Naive thymus-derived CD8-positive, alpha-beta T cell (primary cell): ENCODE results near the gene ARR3. TPM values are rescaled to one million over a fixed set of nuclear protein-coding genes. Genes with fewer than 3 reads are reported as not detected.
A peak's percentile ranks its signal among the peaks of the same experiment; 100 is the strongest.
"Not testable (repeated sequence)": the region's sequence is repeated elsewhere in the genome, so short reads cannot be mapped to it uniquely, and the experiment has no call there.

Experiments used
- ATAC-seq, 2 donors: fragments of 150-1000 bp; cut with Tn5 transposase in 1 of 2; sonication (Bioruptor Pico), chemical (Tn5 transposase) in 1 of 2; 1 replicate in 1 of 2; 2 replicates in 1 of 2; pipeline ENCODE4 v1.10.0; 2021; ENCODE audit warnings: mild to moderate bottlenecking in 2 of 2, moderate library complexity in 2 of 2
- POLR2A ChIA-PET: fragments of 350-600 bp; sonication (Branson Sonifier 250); formaldehyde crosslinking; loops from one replicate; lab custom pipeline; 2021; ENCODE audit warnings: antibody characterized with exemption; lab: Charles Lee
- DNase-seq, 10 donors: peaks; one replicate each; pipeline versions ENCODE4 v3.0.0 to v3.0.0-alpha.2; 2020 to 2022
- H3K27ac Mint-ChIP-seq, 10 donors: one replicate each; pipeline ENCODE4 v1.8.0; 2020 to 2022; ENCODE audit warnings: mild to moderate bottlenecking in 10 of 10, mixed read lengths in 10 of 10, moderate library complexity in 4 of 10, inconsistent platforms in 1 of 10
- H3K27me3 Mint-ChIP-seq, 5 donors: one replicate each; pipeline ENCODE4 v1.8.0; 2021 to 2022; ENCODE audit warnings: mixed read lengths in 5 of 5
- H3K36me3 Mint-ChIP-seq, 3 donors: one replicate each; pipeline ENCODE4 v1.8.0; 2020 to 2022; ENCODE audit warnings: mixed read lengths in 3 of 3, mild to moderate bottlenecking in 2 of 3, inconsistent platforms in 1 of 3
- H3K4me1 Mint-ChIP-seq, 4 donors: one replicate each; pipeline ENCODE4 v1.8.0; 2021 to 2022; ENCODE audit warnings: mixed read lengths in 4 of 4
- H3K4me3 Mint-ChIP-seq, 10 donors: one replicate each; pipeline ENCODE4 v1.8.0; 2020 to 2022; ENCODE audit warnings: mild to moderate bottlenecking in 10 of 10, mixed read lengths in 10 of 10, moderate library complexity in 6 of 10, inconsistent platforms in 1 of 10
- H3K9me3 Mint-ChIP-seq, 9 donors: one replicate each; pipeline ENCODE4 v1.8.0; 2020 to 2022; ENCODE audit warnings: mixed read lengths in 9 of 9, mild to moderate bottlenecking in 3 of 9, inconsistent platforms in 1 of 9, moderate library complexity in 1 of 9
- polyA plus RNA-seq, 3 donors: library from polyadenylated mRNA; unstranded; fragments of 300-500 nt; fragmentation: Illumina TruSeq; gene quantifications; one replicate each; pipeline ENCODE4 v1.2.3, GENCODE V29; 2021
- total RNA-seq, 8 experiments: library from RNA in 2 of 8; stranded (reverse) in 2 of 8; gene quantifications; one replicate each; pipeline ENCODE4 v1.2.3 and lab custom pipeline; 2021 to 2026

Gene ARR3
- total and polyA plus RNA-seq, 5 experiments from 2014 or later: not detected

- Mint-ChIP-seq H3K9me3 (no peaks in the 10 kb centered on the region), H3K4me3 (peak within 1 kb of the TSS; percentile 81 to 90 (median 86)), H3K27me3 (no peaks in the 10 kb centered on the region), H3K4me1 (peaks cover 0 to 17% (median 9%) of the 10 kb centered on the region in 4 donors), H3K36me3 (peaks cover 0 to 13% (median 1%) of the 10 kb centered on the region in 3 donors), H3K27ac (peak within 1 kb of the TSS; percentile 37 to 92 (median 86))
- peak; percentile 47 to 83 (median 62) for DNase-seq
- peak; percentile 97 to 99 for ATAC-seq
- POLR2A ChIA-PET: interaction anchor here (1.2 kb wide), 1 partner anchor 156 kb away, joined by 9 read pairs; the partner anchor contains the start of gene IGBP1
These were observed 21.9 kb downstream of the ARR3 start, which contains the start of the genes KIF4A and PDZD11 for GRCh38 chrX:70289793-70290770. Gene KIF4A (plus strand): TSS chrX:70290104. CDS start chrX:70290459, 355 bp downstream. Gene PDZD11 (minus strand): TSS chrX:70289927. CDS start chrX:70289341, 586 bp downstream.

GRCh38 chrX:70292788-70293187 lies 24.7 kb downstream of the ARR3 start:
- Mint-ChIP-seq H3K9me3 (no peaks in the 10 kb centered on the region), H3K27ac (no peak overlapping the region), H3K4me1 (peaks cover 0 to 17% (median 9%) of the 10 kb centered on the region in 4 donors), H3K36me3 (peaks cover 0 to 2% (median 0%) of the 10 kb centered on the region in 3 donors), H3K27me3 (no peaks in the 10 kb centered on the region), H3K4me3 (no peak overlapping the region)
- POLR2A ChIA-PET: no interaction called here
- DNase-seq (no peak), ATAC-seq (no peak)

- Mint-ChIP-seq H3K4me3 (no peak overlapping the region), H3K4me1 (peaks cover 0 to 16% (median 9%) of the 10 kb centered on the region in 4 donors), H3K9me3 (no peaks in the 10 kb centered on the region), H3K27ac (no peak overlapping the region), H3K27me3 (no peaks in the 10 kb centered on the region), H3K36me3 (no peaks in the 10 kb centered on the region)
- POLR2A ChIA-PET: no interaction called here
- DNase-seq: no peak
- ATAC-seq: no peak
These were observed 25.5 kb downstream of the ARR3 start for GRCh38 chrX:70293621-70294020.

DNA sequence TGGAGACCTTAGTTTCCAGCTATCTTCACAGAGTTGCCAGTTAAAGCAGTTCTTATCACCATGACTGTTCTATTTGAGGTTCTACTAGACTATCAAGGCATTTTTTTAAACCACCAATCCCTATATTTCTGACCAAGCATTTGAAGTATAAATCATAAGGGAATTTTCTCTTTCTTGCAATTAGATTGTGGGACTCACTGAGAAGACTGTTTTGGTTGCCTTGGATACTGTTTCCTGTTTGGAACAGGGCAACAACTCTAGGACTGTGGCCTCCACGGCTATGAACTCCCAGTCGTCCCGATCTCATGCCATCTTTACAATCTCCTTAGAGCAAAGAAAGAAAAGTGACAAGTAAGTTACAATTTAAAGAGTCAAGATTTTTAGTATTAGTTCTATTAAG lies 33.6 kb downstream of the ARR3 start:
- Mint-ChIP-seq H3K36me3 (no peaks in the 10 kb centered on the region), H3K9me3 (no peaks in the 10 kb centered on the region), H3K27me3 (peaks cover 0 to 3% (median 0%) of the 10 kb centered on the region in 5 donors), H3K4me3 (no peak overlapping the region), H3K27ac (no peak overlapping the region), H3K4me1 (no peaks in the 10 kb centered on the region)
- DNase-seq (no peak), ATAC-seq (no peak)
- POLR2A ChIA-PET: no interaction called here

- POLR2A ChIA-PET: no interaction called here
- no peak overlapping the region for H3K4me3 Mint-ChIP-seq
- no peak overlapping the region for H3K27ac Mint-ChIP-seq
These were observed 45.4 kb downstream of the ARR3 start for GRCh38 chrX:70313503-70313902.

GRCh38 chrX:70322784-70323183 lies 54.6 kb downstream of the ARR3 start:
- no peak for ATAC-seq
- H3K36me3 Mint-ChIP-seq: no peaks in the 10 kb centered on the region
- POLR2A ChIA-PET: no interaction called here
- H3K27me3 Mint-ChIP-seq: peaks cover 0 to 3% (median 0%) of the 10 kb centered on the region in 5 donors
- no peaks in the 10 kb centered on the region for H3K4me1 Mint-ChIP-seq
- DNase-seq: no peak
- H3K4me3 Mint-ChIP-seq: no peak overlapping the region
- no peak overlapping the region for H3K27ac Mint-ChIP-seq
- H3K9me3 Mint-ChIP-seq: no peaks in the 10 kb centered on the region

More at GRCh38 chrX:70313503-70313902, 45.4 kb downstream of the ARR3 start:
- Mint-ChIP-seq H3K36me3 (no peaks in the 10 kb centered on the region), H3K4me1 (no peaks in the 10 kb centered on the region), H3K27me3 (peaks cover 0 to 3% (median 0%) of the 10 kb centered on the region in 5 donors), H3K9me3 (no peaks in the 10 kb centered on the region)
- DNase-seq (no peak), ATAC-seq (no peak)

GRCh38 chrX:70323628-70324027 lies 55.5 kb downstream of the ARR3 start:
- H3K9me3 Mint-ChIP-seq, H3K36me3 Mint-ChIP-seq, H3K27me3 Mint-ChIP-seq, DNase-seq, H3K4me1 Mint-ChIP-seq, H3K27ac Mint-ChIP-seq, ATAC-seq, H3K4me3 Mint-ChIP-seq: not testable (repeated sequence)
- POLR2A ChIA-PET: interaction anchor here (0.7 kb wide), 1 partner anchor 100 kb away, joined by 3 read pairs; the partner anchor contains the start of gene GDPD2

- Mint-ChIP-seq H3K36me3 (no peaks in the 10 kb centered on the region), H3K27me3 (peaks cover 0 to 3% (median 0%) of the 10 kb centered on the region in 5 donors), H3K4me1 (no peaks in the 10 kb centered on the region), H3K27ac (no peak overlapping the region), H3K4me3 (no peak overlapping the region), H3K9me3 (no peaks in the 10 kb centered on the region)
- ATAC-seq (no peak), DNase-seq (no peak)
- POLR2A ChIA-PET: interaction anchor here (0.7 kb wide), 1 partner anchor 99 kb away, joined by 3 read pairs; the partner anchor contains the start of gene GDPD2
These were observed 56.2 kb downstream of the ARR3 start for GRCh38 chrX:70324326-70324725.

DNA sequence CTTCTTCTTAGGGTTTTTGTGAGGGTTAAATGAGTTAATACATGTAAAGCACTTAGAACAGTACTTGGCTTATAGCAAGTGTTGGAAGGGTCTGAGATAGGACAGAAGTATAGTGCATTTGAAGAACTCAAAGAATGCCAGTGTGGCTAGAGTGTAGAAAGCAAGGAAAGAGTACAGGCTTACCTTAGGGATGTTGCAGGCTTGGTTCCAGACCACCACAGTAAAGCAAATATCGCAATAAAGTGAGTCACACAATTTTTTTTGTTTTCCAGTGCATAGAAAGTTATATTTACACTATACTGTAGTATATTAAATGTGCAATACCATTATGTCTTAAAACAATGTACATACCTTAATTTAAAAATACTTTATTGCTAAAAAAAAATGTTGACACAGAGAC lies 63.0 kb downstream of the ARR3 start:
- POLR2A ChIA-PET: no interaction called here
- no peak overlapping the region for H3K4me3 Mint-ChIP-seq
- DNase-seq (no peak), ATAC-seq (no peak)
- no peaks in the 10 kb centered on the region for H3K9me3 Mint-ChIP-seq
- no peaks in the 10 kb centered on the region for H3K36me3 Mint-ChIP-seq
- H3K27me3 Mint-ChIP-seq: peaks cover 0 to 5% (median 0%) of the 10 kb centered on the region in 5 donors
- no peak overlapping the region for H3K27ac Mint-ChIP-seq
- H3K4me1 Mint-ChIP-seq: no peaks in the 10 kb centered on the region

Other genes starting within 250 kb of the ARR3 start
- gene AWAT2, start 218.4 kb upstream of the ARR3 start, total RNA-seq: not detected
- not detected for gene AWAT2, start 218.4 kb upstream of the ARR3 start, polyA plus RNA-seq
- not detected for gene OTUD6A, start 205.9 kb upstream of the ARR3 start, total RNA-seq
- not detected for gene OTUD6A, start 205.9 kb upstream of the ARR3 start, polyA plus RNA-seq
- 10 to 100 TPM; 58.8 to 65.1 TPM for gene IGBP1, start 134.9 kb upstream of the ARR3 start, total RNA-seq
- 10 to 100 TPM; 57.6 to 64.1 (median 62.1) TPM for gene IGBP1, start 134.9 kb upstream of the ARR3 start, polyA plus RNA-seq
- gene DGAT2L6, start 90.9 kb upstream of the ARR3 start, total RNA-seq: not detected
- not detected for gene DGAT2L6, start 90.9 kb upstream of the ARR3 start, polyA plus RNA-seq
- not detected for gene AWAT1, start 33.7 kb upstream of the ARR3 start, total RNA-seq
- gene AWAT1, start 33.7 kb upstream of the ARR3 start, polyA plus RNA-seq: not detected
- gene P2RY4, start 8.1 kb upstream of the ARR3 start, total RNA-seq: under 1 TPM; 0.55 to 0.75 TPM
- not detected for gene P2RY4, start 8.1 kb upstream of the ARR3 start, polyA plus RNA-seq
- not detected for gene RAB41, start 13.8 kb downstream of the ARR3 start, total RNA-seq
- not detected for gene RAB41, start 13.8 kb downstream of the ARR3 start, polyA plus RNA-seq
- gene PDZD11, start 21.6 kb downstream of the ARR3 start, total RNA-seq: 10 to 100 TPM; 13.2 to 14.5 TPM
- gene PDZD11, start 21.6 kb downstream of the ARR3 start, polyA plus RNA-seq: 10 to 100 TPM; 27.5 to 36.1 (median 29.2) TPM
- gene KIF4A, start 21.8 kb downstream of the ARR3 start, total RNA-seq: under 1 TPM; 0.08 TPM
- gene KIF4A, start 21.8 kb downstream of the ARR3 start, polyA plus RNA-seq: not detected
- gene GDPD2, start 155.0 kb downstream of the ARR3 start, total RNA-seq: not detected
- gene GDPD2, start 155.0 kb downstream of the ARR3 start, polyA plus RNA-seq: not detected
- 1 to 10 TPM; 5.6 to 6.7 TPM for gene DLG3, start 176.5 kb downstream of the ARR3 start, total RNA-seq
- gene DLG3, start 176.5 kb downstream of the ARR3 start, polyA plus RNA-seq: 1 to 10 TPM; 2.3 to 6.3 (median 3.7) TPM